Uterus (tissue), 4 donors: ENCODE data around the gene RBBP8NL. TPM values are rescaled to one million over a fixed set of nuclear protein-coding genes. Genes with fewer than 3 reads are reported as not detected.
"Not testable (repeated sequence)": the region's sequence is repeated elsewhere in the genome, so short reads cannot be mapped to it uniquely, and the experiment has no call there.

Experiments
- DNase-seq, 2 donors: peaks; one replicate each; pipeline ENCODE4 v3.0.0-alpha.2; 2019 to 2020
- H3K27ac ChIP-seq, 2 donors: fragments of 200-600 bp; sonication (generic); 1 replicate in 1 of 2; 2 replicates in 1 of 2; pipeline ENCODE4 v1.5.1; 2016 to 2018
- H3K27me3 ChIP-seq, 2 donors: fragments of 200-600 bp; sonication (generic); one replicate each; pipeline ENCODE4 v1.5.1; 2018 to 2019; ENCODE audit warnings: control low read depth in 1 of 2
- H3K36me3 ChIP-seq, 2 donors: fragments of 200-600 bp; sonication (generic); one replicate each; pipeline ENCODE4 v1.5.1; 2019; ENCODE audit warnings: control low read depth in 1 of 2
- H3K4me1 ChIP-seq, 2 donors: fragments of 200-600 bp; sonication (generic); one replicate each; pipeline ENCODE4 v1.5.1; 2018 to 2019; ENCODE audit warnings: control low read depth in 1 of 2
- H3K4me3 ChIP-seq, 2 donors: fragments of 200-600 bp; sonication (generic); 1 replicate in 1 of 2; 2 replicates in 1 of 2; pipeline ENCODE4 v1.5.1; 2018 to 2019; ENCODE audit warnings: mild to moderate bottlenecking in 1 of 2
- H3K9me3 ChIP-seq, 2 donors: fragments of 200-600 bp; sonication (generic); one replicate each; pipeline ENCODE4 v1.5.1; 2019; ENCODE audit warnings: control low read depth in 1 of 2
- POLR2A ChIP-seq, 2 donors: fragments of 450-650 bp; IDR thresholded peaks; one replicate each; pipeline ENCODE4 v1.6.1; 2016; ENCODE audit warnings: antibody characterized with exemption in 2 of 2, mild to moderate bottlenecking in 1 of 2, moderate library complexity in 1 of 2
- intact Hi-C: fragments of 100-400 bp; cut with DNase I; formaldehyde crosslinking; loops from one replicate; pipeline ENCODE4 v1.15.1; 2023; ENCODE audit warnings: low total_unique reads
- total RNA-seq, 4 donors: library from RNA; depleted of rRNA in 3 of 4; stranded (reverse); fragments of >200 nt in 3 of 4; gene quantifications; one replicate each; pipeline versions ENCODE4 v1.1.0 to v1.2.4, GENCODE V29; 2014 to 2023
- TF ChIP-seq, protein P1 (sequence below), 4 experiments: fragments of 200-600 bp in 2 of 4; fragments of 450-650 bp in 2 of 4; sonication (generic) in 2 of 4; IDR thresholded peaks; one replicate each; pipeline ENCODE4 v1.5.1; 2016 to 2019; ENCODE audit warnings: antibody characterized with exemption in 4 of 4, mild to moderate bottlenecking in 2 of 4, moderate library complexity in 1 of 4
- donor health status: DM: yes; HTN: yes; CAD: no.

RBBP8NL gene
- total RNA-seq, 4 donors from 2014 or later: 0.35 TPM; not detected in 3

DNA sequence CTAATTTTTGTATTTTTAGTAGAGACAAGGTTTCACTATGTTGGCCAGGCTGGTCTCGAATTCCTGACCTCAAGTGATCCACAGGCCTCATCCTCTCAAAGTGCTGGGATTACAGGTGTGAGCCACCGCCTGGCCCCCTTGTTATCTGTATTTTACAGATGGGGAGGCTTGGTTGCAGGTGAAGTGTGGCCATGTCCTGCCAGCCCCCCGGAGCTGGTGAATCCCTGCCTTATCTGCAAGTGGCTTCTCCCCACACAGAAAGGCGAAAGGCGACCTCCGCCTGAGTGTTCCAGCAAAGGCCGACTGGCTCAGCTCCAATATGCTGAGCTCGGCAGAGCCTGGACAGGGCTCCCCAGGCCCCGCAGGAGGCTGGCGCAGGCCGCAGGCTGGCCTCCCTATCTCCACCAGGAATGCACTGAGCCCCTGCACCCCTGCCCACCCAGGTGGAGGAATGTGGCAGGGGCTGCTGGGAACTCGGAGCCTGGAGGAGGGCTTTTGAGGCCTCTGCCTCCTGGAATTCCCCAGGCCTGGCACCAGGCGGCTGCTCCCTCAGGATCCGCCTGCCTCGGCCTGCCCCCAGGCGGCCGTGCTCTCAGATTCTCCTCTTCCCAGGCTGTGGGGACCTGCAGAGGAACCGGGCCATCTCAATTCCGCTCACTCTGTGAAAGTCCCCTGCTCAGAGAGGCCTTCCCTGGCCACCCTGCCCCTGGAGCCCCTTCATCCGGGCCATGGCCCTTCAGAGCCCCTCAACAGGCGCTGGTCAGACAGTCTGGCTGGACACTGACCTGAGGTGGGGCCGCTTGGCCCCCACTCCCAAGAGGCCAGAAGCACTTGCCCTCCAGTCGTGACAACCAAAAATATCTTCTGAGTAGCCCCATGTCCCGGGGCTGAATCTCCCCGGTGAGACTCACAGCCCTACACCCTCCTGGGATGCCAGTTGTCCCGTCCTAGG lies 51.0 kb downstream of the RBBP8NL start:
- intact Hi-C loops: loop anchor here (5.0 kb wide), 1 partner anchor 74 kb away; the partner anchor contains the start of gene ADRM1
- peaks cover 0 to 12% of the 10 kb centered on the region in 2 donors for H3K4me1 ChIP-seq

GRCh38 chr20:62374331-62375152 lies 52.8 kb downstream of the RBBP8NL start:
- no peaks in the 10 kb centered on the region for H3K36me3 ChIP-seq
- H3K4me3 ChIP-seq: no peak overlapping the region
- no peak for DNase-seq
- H3K9me3 ChIP-seq: no peaks in the 10 kb centered on the region
- no peaks in the 10 kb centered on the region for H3K27me3 ChIP-seq
- intact Hi-C loops: loop anchor here (5.0 kb wide), 1 partner anchor 72 kb away; the partner anchor contains the start of gene ADRM1
- no peak for TF ChIP-seq POLR2A (IDR thresholded peaks at IDR 0.05)
- TF ChIP-seq, protein P1, sequence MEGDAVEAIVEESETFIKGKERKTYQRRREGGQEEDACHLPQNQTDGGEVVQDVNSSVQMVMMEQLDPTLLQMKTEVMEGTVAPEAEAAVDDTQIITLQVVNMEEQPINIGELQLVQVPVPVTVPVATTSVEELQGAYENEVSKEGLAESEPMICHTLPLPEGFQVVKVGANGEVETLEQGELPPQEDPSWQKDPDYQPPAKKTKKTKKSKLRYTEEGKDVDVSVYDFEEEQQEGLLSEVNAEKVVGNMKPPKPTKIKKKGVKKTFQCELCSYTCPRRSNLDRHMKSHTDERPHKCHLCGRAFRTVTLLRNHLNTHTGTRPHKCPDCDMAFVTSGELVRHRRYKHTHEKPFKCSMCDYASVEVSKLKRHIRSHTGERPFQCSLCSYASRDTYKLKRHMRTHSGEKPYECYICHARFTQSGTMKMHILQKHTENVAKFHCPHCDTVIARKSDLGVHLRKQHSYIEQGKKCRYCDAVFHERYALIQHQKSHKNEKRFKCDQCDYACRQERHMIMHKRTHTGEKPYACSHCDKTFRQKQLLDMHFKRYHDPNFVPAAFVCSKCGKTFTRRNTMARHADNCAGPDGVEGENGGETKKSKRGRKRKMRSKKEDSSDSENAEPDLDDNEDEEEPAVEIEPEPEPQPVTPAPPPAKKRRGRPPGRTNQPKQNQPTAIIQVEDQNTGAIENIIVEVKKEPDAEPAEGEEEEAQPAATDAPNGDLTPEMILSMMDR (IDR thresholded peaks at IDR 0.05): no peak
- no peak overlapping the region for H3K27ac ChIP-seq
- H3K4me1 ChIP-seq: peaks cover 0 to 20% of the 10 kb centered on the region in 2 donors

More for the DNA sequence above, 51.0 kb downstream of the RBBP8NL start:
- no peak overlapping the region for H3K4me3 ChIP-seq
- DNase-seq: peak; percentile 52 to 55
- no peaks in the 10 kb centered on the region for H3K9me3 ChIP-seq
- no peaks in the 10 kb centered on the region for H3K36me3 ChIP-seq
- no peaks in the 10 kb centered on the region for H3K27me3 ChIP-seq
- peak overlapping the region; percentile 51 to 71 for H3K27ac ChIP-seq
- TF ChIP-seq, protein P1 (IDR thresholded peaks at IDR 0.05): peak; percentile 44 to 75 (median 70)
- no peak for TF ChIP-seq POLR2A (IDR thresholded peaks at IDR 0.05)

DNA sequence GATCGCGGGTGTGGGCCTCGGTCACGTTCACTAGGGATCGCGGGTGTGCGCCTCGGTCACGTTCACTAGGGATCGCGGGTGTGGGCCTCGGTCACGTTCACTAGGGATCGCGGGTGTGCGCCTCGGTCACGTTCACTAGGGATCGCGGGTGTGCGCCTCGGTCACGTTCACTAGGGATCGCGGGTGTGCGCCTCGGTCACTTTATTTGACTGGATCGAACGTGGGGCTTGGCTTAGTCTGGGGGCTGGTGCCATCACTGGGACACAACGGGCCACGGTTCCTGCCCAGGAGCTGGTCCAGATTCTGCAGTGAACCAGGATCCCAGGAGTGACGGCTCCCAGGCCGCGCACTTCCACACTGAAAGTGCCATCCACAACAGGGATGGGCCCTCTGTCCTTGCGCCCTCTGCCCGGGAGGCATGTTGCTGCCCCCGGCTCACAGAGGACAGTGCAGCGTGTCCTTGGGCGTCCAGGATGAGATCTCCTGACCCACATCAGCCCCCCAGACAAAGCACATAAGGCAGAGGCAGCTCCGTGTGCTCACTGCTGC lies 53.6 kb downstream of the RBBP8NL start:
- H3K4me3 ChIP-seq, H3K27me3 ChIP-seq, DNase-seq, H3K36me3 ChIP-seq, H3K27ac ChIP-seq, H3K9me3 ChIP-seq, intact Hi-C loops: not testable (repeated sequence)
- H3K4me1 ChIP-seq: peaks cover 0 to 25% of the 10 kb centered on the region in 2 donors

DNA sequence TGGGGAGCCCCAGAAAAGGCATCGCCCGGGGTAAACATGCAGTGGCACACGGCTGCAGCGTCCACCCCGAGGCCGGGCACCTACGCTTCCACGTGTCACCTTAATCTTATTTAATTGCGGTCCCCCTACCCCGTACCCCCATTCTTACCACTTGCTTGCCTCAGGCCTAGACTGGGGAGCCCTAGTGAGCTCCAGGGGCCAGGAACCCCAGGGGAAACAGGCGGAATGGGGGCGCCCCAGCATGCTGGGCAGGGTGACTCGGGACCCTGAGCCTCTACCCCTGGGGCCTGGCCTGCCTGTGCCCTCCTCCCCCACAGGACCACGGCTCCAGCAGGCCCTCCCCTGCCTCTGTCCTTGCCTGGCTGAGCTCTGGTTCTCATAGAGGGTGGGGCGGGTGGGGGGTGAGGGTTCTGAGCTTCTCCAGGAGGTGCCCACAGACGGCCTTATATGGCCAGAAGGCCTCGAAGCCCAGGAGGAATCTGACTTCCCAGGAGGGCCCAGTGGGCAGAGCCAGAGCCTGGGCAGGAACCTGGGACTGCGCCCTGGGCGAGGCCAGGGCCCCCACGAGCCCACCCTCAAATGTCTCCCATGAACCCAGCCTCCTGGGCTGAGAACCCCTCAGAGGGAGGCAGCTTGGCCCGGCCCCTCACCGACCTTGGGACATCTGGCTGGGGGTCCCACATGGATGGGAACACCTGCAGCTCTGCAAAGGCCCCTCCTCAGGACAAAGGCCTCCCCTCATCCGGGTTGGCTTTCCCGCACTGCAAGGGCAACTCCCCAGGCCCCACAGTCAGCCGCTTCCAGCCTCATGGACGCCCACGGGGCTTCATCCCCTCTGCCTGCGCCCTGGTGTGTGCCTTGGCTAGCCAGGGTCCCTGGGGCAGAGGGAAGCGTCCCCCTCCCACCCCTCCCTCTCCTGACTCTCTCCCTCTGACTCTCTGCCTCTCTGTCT lies 55.0 kb downstream of the RBBP8NL start:
- no peak overlapping the region for H3K4me3 ChIP-seq
- H3K27ac ChIP-seq: peak overlapping the region; percentile 44 to 63
- intact Hi-C loops: no loop called here
- no peaks in the 10 kb centered on the region for H3K36me3 ChIP-seq
- no peaks in the 10 kb centered on the region for H3K9me3 ChIP-seq
- TF ChIP-seq, protein P1 (IDR thresholded peaks at IDR 0.05): no peak
- TF ChIP-seq POLR2A (IDR thresholded peaks at IDR 0.05): no peak
- no peaks in the 10 kb centered on the region for H3K27me3 ChIP-seq
- peaks cover 5 to 39% of the 10 kb centered on the region in 2 donors for H3K4me1 ChIP-seq
- no peak for DNase-seq
